GM12865 (cell line): Measurements from ENCODE around the gene ANKAR.
"Not testable (repeated sequence)": the region's sequence is repeated elsewhere in the genome, so short reads cannot be mapped to it uniquely, and the experiment has no call there.

Experiments used
- DNase-seq: peaks from one replicate; pipeline ENCODE4 v3.0.0; 2010; ENCODE audit warnings: low read depth
- H3K4me3 ChIP-seq: 2 replicates; pipeline ENCODE4 v1.5.1; 2011; ENCODE audit warnings: mild to moderate bottlenecking, low read depth, low read length, control low read depth
- CTCF ChIP-seq: IDR thresholded peaks from 2 replicates; pipeline ENCODE4 v1.5.1; 2011; ENCODE audit warnings: low read length, control low read depth, low read depth, inconsistent platforms; ENCODE audit not compliant: insufficient read depth; ENCODE audit errors: missing control alignments

Gene ANKAR

DNA sequence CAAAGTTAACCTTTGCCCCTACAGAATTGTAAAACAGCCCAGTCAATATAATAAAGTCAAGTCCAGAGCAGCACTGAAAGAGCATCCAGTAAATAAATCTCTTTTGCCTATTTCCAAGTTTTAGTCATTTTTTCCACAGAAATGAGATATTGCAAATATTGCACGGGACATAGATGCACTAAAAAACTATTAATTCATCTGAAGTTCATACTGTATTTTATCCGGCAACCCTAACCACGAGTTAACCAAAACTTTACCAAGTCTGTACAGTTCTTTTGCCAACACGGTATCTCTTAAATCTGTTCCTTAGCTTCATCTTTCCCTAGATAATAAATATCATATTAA lies 13.7 kb upstream of the ANKAR start:
- no peak for DNase-seq
- TF ChIP-seq CTCF = no peak
- peak overlapping the region; percentile 10; the same call in 1 of the 2 replicates for H3K4me3 ChIP-seq

- H3K4me3 ChIP-seq = peak within 1 kb of the TSS; percentile 62
- DNase-seq = peak; percentile 100
- peak; percentile 84 for TF ChIP-seq CTCF
Observed at GRCh38 chr2:189661148-189661956, 13.1 kb upstream of the ANKAR start, which contains the start of gene ASNSD1. ASNSD1 (plus strand) TSS chr2:189661459; CDS start chr2:189666133, 4,674 bp downstream.

DNA sequence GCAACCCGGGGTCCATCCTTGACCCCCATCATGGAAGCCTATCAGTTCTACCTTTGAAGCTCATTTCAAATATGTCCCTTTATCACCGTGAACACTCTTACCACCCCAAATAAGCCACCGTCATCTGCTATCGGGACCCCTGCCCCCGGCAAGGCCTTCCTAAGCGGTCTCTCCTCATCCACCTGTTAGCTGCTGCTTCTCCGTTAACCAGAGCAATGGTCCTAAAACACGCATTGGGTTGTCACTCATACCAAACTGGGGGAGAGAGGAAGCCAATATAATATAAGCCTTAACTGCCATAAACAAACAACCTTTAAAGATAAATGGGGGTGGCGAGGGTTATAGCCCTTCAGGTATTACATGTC lies 12.5 kb upstream of the ANKAR start:
- H3K4me3 ChIP-seq = peak overlapping the region; percentile 62
- peak; percentile 21 for DNase-seq
- TF ChIP-seq CTCF = no peak

DNA sequence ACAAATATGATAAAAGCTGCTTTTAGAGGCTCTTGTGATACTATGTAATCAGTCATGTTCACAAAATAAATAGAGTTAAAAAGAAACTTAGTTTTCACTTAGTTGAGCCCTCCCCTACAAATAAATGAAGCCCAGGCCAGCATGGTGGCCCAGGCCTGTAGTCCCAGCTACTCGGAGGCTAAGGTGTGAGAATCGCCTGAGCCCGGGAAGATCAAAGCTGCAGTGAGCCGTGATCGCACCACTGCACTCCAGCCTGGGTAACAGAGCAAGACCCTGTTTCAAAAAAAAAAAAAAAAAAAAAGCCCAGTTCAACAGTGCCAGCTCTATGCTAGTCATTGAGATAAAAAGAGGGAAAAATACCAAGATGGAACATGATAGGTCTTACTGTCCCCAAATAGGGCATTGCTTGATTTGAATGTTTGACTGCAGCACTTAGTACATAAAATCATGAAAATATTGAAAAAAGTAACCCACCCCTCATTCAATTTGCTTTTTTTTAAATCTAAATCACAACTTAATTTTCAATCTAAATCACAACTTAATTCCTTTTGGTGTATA lies 11.7 kb upstream of the ANKAR start:
- DNase-seq = peak; percentile 34
- H3K4me3 ChIP-seq = peak overlapping the region; percentile 62
- no peak for TF ChIP-seq CTCF

- H3K4me3 ChIP-seq, DNase-seq: not testable (repeated sequence)
Observed at GRCh38 chr2:189663319-189663718, 11.2 kb upstream of the ANKAR start.

DNA sequence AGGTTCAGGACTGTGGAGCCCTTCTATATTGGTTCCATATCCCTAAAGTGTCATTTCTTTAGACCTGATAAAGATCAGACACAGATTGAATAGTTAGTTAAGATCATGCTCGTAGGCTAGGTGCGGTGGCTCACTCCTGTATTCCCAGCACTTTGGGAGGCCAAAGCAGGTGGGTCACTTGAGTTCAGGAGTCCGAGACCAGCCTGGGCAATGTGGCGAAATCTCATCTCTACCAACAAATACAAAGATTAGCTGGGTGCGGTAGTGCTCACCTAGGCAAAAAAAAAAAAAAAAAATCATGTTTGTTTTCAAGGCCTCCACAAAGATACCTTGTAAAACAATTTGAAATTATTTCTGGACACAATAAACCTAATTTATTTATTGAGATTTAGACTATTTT lies 4.6 kb upstream of the ANKAR start:
- H3K4me3 ChIP-seq = no peak overlapping the region
- TF ChIP-seq CTCF = no peak
- DNase-seq = no peak

DNA sequence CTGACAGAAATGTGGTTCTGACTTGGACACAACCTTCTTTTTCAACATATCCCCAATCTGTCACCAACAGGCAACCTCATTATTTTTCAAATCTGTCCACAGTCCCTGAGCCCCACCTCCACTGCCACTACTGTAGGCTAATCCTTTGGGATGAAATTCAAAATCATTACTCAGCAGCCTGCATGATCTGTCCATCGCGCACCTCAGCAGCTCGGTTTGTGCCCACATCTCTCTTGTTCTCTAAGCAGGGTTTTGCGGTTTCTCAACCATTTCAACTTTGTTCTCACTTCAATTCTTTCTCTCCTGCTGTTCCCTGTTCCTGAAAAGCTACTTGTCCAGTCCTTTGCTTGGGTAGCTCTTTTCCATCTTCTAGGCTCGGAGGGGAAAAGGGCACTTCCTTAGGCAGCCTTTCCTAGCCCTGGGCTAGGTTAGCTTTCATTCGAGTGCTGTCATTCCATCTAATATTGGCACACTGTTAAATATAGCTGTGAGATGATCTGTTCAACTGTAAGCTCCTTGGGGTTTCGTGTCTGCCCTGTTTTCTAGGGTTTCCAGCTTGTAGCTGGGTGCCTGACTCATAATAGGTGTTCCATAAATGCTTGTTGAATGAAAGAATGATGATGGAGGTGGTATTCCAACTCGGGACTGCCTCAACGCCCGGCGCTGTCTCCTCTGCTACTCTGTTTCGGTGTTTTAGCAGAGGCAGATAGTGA lies 653 bp upstream of the ANKAR start:
- peak overlapping the region; percentile 38 for H3K4me3 ChIP-seq

More for the DNA sequence above, 653 bp upstream of the ANKAR start:
- TF ChIP-seq CTCF = no peak
- no peak for DNase-seq
